ENCODE results near the gene SLC38A8.

SLC38A8 gene

DNA sequence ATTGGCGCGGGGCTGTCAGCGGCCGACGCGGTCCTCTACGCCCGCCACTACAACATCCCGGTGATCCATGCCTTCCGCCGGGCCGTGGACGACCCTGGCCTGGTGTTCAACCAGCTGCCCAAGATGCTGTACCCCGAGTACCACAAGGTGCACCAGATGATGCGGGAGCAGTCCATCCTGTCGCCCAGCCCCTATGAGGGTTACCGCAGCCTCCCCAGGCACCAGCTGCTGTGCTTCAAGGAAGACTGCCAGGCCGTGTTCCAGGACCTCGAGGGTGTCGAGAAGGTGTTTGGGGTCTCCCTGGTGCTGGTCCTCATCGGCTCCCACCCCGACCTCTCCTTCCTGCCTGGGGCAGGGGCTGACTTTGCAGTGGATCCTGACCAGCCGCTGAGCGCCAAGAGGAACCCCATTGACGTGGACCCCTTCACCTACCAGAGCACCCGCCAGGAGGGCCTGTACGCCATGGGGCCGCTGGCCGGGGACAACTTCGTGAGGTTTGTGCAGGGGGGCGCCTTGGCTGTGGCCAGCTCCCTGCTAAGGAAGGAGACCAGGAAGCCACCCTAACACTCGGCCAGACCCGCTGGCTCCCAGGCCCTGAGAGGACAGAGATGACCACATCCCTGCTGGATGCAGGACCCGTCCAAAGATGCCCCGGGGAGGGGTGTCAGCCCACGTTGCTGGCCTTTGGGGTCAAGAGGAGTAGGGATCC, 77.0 kb downstream of the SLC38A8 start:
- TF ChIP-seq, protein P1, sequence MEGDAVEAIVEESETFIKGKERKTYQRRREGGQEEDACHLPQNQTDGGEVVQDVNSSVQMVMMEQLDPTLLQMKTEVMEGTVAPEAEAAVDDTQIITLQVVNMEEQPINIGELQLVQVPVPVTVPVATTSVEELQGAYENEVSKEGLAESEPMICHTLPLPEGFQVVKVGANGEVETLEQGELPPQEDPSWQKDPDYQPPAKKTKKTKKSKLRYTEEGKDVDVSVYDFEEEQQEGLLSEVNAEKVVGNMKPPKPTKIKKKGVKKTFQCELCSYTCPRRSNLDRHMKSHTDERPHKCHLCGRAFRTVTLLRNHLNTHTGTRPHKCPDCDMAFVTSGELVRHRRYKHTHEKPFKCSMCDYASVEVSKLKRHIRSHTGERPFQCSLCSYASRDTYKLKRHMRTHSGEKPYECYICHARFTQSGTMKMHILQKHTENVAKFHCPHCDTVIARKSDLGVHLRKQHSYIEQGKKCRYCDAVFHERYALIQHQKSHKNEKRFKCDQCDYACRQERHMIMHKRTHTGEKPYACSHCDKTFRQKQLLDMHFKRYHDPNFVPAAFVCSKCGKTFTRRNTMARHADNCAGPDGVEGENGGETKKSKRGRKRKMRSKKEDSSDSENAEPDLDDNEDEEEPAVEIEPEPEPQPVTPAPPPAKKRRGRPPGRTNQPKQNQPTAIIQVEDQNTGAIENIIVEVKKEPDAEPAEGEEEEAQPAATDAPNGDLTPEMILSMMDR (IDR thresholded peaks at IDR 0.05) = no peak
- TF ChIP-seq ZFX (IDR thresholded peaks at IDR 0.05; ENCODE audit: borderline replicate concordance) = no peak
- H3K27ac ChIP-seq = no peak overlapping the region

DNA sequence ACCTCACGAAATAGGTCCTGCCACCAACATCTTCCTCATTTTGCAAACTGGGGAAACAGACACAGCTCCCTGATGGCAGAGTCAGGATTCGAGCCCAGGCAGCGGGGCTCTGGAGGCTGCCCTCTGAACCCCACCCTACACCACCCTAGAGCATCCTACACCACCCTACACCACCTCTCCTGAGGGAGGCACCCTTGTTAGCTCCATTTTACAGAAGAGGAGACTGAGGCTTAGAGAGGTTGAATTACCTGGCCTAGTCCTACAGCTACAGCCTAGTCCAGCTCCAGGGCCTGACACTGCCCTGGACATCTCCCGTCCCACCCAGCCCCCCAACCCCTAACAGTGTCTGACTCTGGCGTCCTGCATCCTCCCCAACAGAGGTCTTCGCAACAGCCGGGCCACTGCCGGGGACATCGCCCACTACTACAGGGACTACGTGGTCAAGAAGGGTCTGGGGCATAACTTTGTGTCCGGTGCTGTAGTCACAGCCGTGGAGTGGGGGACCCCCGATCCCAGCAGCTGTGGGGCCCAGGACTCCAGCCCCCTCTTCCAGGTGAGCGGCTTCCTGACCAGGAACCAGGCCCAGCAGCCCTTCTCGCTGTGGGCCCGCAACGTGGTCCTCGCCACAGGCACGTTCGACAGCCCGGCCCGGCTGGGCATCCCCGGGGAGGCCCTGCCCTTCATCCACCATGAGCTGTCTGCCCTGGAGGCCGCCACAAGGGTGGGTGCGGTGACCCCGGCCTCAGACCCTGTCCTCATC, 77.7 kb downstream of the SLC38A8 start:
- no peak overlapping the region for H3K27ac ChIP-seq
- TF ChIP-seq ZFX (IDR thresholded peaks at IDR 0.05; ENCODE audit: borderline replicate concordance) = no peak
- TF ChIP-seq, protein P1 (IDR thresholded peaks at IDR 0.05) = no peak

DNA sequence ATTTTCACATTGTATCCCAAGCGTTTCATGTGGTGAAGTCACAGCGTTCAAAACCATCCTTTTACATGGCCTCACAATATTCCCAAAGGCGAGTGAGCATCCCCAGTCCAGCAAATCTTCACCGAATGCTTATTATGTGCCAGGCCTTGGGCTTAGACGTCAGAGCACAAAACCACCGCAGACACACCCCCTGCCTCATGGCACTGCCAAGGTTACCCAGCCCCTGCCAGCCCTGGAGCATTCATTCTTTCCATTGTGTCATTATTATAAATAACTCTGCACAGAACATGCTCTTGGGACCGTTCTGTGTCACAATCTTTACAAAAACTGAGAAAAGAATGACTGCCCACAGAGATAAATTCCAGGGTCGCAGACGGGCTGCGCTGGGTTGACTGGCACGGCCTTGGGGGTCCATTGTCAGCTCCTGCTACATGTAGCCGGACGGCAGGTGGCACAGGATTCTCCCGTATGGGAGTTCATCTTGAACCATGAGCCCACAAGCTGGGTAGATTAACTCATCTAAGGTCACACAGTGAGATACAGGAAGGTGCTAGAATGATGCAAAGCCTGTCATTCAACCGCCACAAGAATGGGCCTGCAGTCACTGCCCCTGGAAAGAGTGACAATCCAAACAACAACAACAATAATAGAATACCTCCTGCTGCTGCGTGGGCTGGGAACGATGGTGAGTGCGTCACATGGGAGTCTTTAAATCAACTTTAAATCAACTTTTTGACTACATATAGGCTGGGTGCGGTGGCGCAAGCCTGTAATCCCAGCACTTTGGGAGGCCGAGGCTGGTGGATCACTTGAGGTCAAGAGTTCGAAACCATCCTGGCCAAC, 79.1 kb downstream of the SLC38A8 start:
- no peak for TF ChIP-seq ZFX (IDR thresholded peaks at IDR 0.05; ENCODE audit: borderline replicate concordance)
- TF ChIP-seq, protein P1 (IDR thresholded peaks at IDR 0.05) = no peak
- no peak overlapping the region for H3K27ac ChIP-seq

DNA sequence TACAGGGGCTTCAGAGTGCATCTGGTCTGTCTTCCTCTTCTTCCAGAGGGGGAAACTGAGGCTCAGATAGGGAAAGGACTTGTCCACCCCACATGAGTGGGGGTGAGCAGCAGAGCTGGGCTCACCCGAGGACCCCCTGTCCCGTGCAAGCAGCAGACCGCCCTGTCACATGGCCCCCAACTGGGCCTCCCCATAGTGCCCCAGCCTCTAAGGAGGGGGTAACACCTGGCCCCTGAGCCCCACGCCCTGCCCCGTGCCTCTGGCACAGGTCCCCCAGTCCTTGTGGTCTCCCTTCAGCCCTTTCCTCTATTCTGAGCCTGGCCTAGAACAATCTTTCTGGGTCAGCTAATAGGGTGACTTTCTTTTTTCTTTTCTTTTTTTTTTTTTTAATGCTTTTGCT, 81.0 kb downstream of the SLC38A8 start:
- H3K27ac ChIP-seq = no peak overlapping the region
- TF ChIP-seq ZFX (IDR thresholded peaks at IDR 0.05; ENCODE audit: borderline replicate concordance) = no peak
- TF ChIP-seq, protein P1 (IDR thresholded peaks at IDR 0.05) = no peak

DNA sequence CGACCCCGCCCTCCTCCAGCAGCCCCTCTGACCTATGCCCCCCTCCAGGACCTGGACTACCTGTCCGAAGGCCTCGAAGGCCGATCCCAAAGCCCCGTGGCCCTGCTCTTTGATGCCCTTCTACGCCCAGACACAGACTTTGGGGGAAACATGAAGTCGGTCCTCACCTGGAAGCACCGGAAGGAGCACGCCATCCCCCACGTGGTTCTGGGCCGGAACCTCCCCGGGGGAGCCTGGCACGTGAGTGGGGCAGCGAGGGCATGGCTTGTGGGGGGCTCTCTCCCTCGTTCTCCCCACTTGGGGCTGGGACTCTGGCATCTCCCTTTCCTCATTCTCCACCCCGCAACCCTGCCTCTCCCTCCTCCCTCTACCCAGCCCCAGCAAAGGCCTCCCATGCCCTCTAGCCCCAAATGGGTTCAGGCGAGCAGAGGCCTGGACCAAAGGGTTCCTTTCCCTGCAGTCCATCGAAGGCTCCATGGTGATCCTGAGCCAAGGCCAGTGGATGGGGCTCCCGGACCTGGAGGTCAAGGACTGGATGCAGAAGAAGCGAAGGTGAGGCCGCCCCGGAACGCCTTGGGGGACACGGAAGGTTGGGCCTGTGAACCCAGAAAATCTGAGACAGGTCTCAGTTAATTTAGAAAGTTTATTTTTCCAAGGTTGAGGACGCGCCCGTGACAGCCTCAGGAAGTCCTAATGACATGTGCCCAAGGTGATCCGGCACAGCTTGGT, 81.9 kb downstream of the SLC38A8 start:
- no peak for TF ChIP-seq ZFX (IDR thresholded peaks at IDR 0.05; ENCODE audit: borderline replicate concordance)
- TF ChIP-seq, protein P1 (IDR thresholded peaks at IDR 0.05) = no peak

More for the DNA sequence above, 81.9 kb downstream of the SLC38A8 start:
- no peak overlapping the region for H3K27ac ChIP-seq
